ENCODE data around the gene BTN3A1.
A peak's percentile ranks its signal among the peaks of the same experiment; 100 is the strongest.
"Not testable (repeated sequence)": the region's sequence is repeated elsewhere in the genome, so short reads cannot be mapped to it uniquely, and the experiment has no call there.

BTN3A1 gene

DNA sequence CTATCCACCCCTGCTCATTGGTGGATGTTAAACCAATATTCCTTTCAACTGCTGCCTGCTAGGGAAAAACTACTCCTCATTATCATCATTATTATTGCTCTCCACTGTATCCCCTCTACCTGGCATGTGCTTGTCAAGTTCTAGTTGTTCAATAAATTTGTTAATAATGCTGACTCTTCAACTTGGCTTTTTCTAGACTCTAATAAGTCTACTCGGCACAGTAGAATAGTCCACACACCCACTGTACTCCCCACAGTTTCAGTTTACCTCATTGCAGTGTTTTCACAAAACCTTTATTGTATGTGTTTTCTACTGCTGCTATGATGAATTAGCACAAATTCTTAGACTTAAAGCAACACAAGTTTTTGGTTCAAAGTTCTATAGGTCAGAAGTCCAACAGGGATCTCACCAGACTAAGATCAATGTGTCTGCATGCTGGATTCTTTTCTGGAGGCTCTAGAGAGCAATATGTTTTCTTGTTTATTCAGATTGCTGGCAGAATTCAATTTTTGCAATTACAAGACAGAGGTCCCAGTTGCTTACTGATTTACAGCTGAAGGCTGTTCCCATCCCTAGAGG is 13.1 kb downstream of the BTN3A1 start:
- no peak for DNase-seq

DNA sequence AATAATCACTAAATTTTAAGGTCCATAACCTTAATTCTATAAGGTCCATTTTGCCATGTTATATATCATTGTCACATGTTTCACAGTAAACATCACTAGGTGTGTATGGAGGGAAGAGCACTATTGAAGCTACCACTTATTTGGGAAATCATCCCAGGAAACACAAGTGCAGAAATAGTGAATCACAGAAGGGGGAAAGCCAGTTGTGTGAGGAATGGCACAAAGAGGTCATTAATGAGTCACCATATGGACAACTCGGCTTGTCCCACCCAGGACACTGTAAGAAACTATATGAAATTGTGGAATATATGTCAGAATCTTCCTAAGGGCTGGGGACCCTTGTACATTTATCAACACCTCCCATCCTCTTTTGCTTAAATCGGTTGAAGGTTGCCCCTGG is 13.7 kb downstream of the BTN3A1 start:
- no peak for DNase-seq

- DNase-seq = no peak
Measured at GRCh38 chr6:26416288-26416687, 14.2 kb downstream of the BTN3A1 start.

GRCh38 chr6:26418077-26418476 is 16.0 kb downstream of the BTN3A1 start:
- not testable (repeated sequence) for DNase-seq

- DNase-seq = not testable (repeated sequence)
Measured at GRCh38 chr6:26418795-26419194, 16.7 kb downstream of the BTN3A1 start.

DNA sequence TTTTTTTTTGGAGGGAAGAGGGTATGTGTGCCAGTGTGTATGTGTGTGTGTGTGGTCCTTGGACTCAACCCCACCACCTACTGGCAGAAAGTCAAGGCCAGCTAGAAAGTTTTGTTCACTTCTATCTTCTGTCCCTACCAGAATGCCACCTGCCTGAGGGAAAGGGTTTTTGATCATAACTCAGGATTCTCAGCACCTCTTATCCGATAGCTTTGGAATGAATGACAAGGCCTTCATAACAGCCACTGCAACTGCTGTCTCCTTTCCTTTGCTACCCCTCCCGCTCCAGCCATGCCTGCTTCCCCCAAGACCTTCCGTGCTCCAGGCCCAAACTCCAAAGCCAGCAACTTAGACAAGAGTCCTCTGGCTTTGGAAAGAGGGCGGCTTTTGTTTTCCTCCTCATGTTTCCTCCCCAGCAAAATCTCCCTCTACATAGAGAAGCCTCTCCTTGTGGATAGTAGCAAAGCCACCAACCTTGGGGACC is 18.7 kb downstream of the BTN3A1 start:
- no peak for DNase-seq

- DNase-seq = peak; percentile 32
Measured at GRCh38 chr6:26421259-26422144, 19.4 kb downstream of the BTN3A1 start.

DNA sequence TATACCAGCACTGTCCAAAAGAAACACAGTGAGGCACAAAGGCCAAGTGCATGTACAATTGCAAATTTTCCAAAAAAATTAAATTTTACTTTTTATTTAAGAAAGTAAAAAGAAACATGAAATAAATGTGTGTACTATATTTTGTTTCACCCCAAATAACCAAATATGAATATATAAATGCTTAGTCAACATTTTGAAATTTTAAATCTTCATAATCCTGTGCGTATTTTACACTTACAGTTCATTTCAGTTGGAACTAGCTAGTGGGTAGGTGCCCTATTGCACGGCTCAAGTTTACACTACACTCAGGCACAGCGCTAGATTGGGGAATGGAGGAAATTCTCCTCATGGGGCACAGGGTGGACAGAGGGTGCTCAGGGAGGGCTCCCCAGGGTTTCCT is 20.3 kb downstream of the BTN3A1 start:
- DNase-seq = no peak

- no peak for DNase-seq
Measured at GRCh38 chr6:26426691-26427450, 24.8 kb downstream of the BTN3A1 start.

- DNase-seq = no peak
Measured at GRCh38 chr6:26427451-26427809, 25.4 kb downstream of the BTN3A1 start.

DNA sequence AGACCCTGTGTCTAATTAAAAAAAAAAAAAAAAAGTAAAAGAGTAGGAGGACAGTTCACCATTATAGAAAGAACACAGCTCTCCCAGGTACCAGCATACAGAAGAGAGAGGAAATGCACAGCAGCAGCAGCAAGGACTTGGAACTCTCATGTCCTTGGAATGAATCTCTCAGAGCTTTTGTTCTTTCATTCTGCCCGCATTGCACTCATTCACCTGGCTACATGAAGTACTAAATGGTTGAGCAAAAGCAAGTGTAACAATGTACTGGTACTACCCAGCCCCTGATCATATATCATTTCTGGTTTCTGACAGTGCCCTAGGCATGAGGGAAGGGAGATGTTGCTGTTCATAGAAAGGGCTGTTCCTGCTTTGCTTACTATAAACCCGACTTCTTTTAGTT is 26.1 kb downstream of the BTN3A1 start:
- no peak for DNase-seq

DNA sequence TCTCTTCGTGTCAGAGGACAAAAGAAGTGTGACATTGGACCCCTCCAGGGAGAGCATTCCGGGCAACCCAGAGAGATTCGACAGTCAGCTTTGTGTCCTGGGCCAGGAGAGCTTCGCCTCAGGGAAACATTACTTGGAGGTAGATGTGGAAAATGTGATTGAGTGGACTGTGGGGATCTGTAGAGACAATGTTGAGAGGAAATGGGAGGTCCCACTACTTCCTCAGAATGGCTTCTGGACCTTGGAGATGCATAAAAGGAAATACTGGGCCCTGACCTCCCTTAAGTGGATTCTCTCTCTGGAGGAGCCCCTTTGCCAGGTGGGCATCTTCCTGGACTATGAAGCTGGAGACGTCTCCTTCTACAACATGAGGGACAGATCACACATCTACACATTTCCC is 28.7 kb downstream of the BTN3A1 start:
- no peak for DNase-seq

DNA sequence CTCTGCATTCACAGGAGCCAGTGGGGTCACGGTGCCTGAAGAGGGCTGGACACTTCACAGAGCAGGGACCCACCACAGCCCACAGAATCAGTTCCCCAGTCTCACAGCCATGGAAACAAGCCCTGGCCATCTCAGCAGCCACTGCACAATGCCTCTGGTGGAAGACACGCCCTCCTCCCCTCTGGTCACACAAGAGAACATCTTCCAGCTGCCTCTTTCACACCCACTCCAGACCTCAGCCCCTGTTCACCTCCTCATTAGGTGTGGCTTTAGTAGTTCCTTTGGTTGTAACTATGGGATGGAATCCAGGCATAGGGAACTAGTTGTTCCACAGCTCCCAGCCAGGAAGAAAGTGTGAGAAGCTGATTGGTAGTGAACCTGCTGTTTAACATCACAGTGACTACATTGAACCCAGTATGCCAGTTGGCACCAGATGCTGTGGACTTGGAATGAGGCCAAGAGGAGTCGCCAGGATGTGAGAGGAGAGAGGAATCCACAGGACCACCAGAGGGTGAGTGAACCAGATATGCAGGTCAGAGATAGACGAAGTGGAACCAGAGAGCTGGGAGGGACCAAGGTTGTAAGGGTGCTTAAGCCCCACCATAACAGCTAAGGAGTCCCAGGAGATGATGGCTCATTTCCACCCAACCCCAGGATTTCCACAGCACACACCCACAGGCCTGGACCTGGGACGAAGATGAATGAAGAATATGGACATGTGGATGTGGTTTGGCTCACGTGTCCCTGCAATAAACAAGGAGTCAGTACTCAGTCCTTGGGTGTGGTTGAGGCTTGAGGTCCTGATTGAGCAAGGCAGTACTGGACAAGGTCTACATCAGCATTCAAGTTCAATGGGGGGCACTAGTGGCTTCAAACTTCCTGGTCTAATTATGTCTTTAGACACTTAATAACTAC is 29.4 kb downstream of the BTN3A1 start:
- DNase-seq = no peak

DNA sequence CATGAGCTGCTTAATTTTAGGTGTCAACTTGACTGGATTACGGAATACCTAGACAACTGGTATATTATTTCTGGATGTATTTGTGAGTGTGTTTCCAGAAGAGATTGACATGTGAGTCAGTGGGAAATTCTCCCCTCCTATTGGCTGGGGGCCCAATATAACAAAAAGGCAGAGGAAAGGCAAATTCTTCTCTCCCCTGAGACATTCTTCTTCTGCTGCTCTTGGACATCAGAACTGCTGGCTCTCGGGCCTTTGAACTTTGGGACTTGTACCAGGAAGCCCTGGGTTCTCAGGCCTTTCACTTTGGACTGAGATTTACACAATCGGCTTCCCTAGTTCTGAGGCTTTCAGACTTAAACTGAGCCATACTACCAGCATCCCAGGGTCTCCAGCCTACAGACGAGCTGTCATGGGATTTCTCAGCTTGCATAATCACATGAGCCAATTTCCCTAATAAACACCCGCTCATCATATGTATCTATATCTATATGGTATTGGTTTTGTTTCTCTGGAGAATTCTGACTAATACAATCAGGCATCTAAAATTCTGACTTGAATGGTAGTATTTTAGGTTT is 30.6 kb downstream of the BTN3A1 start:
- no peak for DNase-seq

DNA sequence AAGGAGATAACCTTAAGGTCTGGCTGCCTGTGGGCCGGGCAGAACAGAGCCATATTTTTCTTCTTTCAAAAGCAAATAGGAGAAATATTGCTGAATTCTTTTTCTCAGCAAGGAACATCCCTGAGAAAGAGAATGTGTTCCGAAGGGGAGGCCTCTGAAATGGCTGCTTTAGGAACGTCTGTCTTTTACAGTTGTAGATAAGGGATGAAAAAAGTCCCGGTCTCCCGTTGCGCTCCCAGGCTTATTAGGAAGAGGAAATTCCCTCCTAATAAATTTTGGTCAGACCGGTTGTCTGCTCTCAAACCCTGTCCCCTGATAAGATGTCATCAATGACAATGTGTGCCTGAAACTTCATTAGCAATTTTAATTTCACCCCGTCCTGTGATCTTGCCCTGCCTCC is 31.6 kb downstream of the BTN3A1 start:
- DNase-seq = not testable (repeated sequence)

DNA sequence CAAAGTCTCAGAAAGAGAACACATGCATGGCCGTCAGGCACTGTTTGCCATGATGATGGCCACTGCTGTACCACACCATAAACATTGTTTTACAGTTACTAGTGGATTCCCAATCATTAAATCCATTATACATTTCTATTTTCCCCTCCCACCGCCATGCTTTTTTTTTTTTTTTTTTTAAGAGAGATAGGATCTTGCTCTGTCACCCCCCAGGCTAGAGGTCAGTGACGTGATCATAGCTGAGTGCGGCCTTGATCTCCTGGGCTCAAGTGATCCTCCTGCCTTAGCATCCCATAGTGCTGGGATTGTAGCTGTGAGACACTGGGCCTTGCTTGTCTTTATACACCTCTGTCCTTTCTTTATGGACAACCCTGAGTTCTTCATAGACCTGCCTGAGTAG is 33.9 kb downstream of the BTN3A1 start:
- DNase-seq = no peak

DNA sequence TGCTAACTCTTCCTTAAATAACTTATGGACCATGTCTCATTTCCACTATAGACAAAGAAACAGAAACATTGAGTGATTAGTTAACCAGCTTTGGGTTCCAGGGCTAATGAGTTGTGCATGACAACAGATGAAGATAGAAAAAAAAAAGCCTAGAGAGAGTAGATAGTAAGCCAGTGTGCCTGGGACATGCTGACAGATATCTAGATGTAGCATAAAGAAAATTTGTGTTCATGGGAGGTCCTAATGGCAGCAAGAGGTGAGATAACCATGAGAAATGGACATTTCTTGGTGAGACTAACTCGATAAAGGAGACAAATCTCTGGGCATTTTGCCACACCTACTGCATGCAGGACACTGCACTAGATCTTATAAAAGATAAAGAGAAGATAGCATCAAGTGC is 35.5 kb downstream of the BTN3A1 start:
- DNase-seq = no peak

DNA sequence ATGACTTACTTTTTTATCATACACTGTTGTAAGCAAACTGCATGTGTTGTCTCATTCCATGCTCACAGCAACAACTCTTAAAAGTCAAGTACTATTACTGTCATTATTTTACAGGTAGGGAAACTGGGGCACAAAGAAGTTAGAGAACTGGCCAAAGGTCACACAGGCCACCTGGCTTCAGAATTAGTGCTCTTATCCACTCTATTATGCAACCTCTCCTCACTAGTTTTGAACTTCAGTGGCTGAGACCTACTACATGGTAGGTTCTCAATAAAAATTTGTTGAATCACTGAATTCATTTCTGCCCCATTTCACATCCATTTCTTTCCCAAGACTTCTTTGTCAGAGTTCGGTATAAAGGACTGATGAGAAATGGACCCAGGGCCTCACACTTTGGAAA is 35.9 kb downstream of the BTN3A1 start:
- DNase-seq = no peak

DNA sequence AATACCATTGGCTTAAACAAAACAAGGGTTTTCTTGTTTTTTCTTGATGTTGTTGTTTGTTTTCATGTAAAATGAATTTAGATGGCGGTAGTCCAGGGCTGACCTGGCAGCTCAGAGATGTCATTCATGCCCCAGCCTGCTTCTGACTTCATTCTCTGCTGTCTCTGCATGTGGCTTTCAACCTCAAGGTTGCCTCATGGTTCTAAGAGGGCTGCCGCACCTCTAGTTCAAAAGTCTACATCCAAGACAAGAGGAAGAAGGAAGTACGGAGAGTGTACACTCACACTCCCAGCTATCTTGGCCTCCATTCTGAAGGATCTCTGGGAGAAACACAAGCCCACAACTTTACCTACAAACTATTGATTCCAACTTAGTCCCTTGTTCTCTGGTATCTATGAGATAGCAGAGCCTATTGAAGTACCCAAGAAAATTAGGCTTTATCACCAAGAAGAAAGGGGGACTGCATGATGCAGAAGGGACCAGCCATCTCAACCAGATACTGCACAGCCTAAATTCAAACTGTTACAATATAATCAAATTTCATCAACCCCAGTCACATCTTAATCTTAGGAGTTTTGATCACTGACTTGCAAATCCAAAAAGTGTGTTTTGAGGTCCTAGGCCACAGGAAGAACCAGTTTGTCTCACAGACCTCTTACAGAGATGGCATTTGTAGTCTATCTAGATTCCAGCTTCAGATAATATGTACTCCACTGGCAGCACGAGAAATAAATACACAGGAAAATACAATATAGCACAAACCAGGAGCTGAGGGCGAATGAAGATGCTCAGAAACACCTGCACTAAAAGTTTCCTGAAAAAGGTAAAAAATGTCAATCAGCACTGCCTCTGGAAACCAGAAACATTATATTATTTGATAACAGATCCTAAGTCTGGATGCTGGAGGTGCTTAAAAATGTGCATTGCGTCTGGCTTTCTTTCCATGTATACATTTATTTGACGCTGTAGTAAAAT is 37.4 kb downstream of the BTN3A1 start:
- no peak for DNase-seq

DNA sequence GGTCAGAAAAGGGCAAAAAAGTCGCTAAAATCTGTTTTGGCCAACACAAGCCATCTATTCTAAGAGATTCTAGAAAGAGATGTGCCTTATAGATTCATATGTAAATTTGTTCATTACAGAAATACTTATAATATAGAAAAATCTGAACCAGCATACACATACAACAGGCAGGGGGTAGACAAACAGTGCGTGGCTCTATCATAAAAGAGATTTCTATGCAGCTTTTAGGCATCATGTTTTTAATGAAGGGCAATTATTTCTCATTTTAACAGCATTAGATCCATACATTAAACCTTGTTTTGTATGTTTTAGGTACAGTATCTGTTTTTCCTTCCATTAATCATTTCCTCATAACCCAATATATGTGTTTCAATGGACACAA is 38.9 kb downstream of the BTN3A1 start:
- no peak for DNase-seq

DNA sequence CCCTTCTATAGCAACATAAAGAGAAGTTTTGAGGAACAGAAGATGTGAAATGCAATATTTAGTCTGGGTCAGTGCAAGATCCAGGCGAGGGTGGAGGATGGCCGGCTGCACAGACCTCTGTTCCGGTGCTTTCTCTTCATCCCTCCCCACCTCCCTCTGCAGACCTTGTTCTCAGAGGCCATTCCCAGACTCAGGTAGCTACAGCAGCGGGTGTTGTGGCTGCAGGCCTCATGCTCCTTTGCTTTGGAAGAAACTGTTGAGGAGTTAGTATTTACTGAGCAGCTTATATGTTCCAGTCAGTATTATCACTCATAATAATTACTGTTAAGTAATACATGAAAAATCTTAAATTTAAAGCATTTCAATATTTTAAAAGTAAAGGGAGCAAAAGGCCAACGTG is 39.9 kb downstream of the BTN3A1 start:
- DNase-seq = no peak
